GM12891 (cell line): ENCODE data around the gene DDN.

Source experiments
- POLR2AphosphoS5 ChIP-seq: IDR thresholded peaks from 2 replicates; pipeline ENCODE4 v1.6.1; 2011; ENCODE audit warnings: low read depth, low read length, control low read depth
- POU2F2 ChIP-seq: IDR thresholded peaks from 2 replicates; pipeline ENCODE4 v1.6.1; 2011; ENCODE audit warnings: low read depth, mild to moderate bottlenecking, control low read depth, low read length, moderate library complexity
- SPI1 ChIP-seq: IDR thresholded peaks from 2 replicates; pipeline ENCODE4 v1.6.1; 2011; ENCODE audit warnings: low read depth, low read length, control low read depth

DNA sequence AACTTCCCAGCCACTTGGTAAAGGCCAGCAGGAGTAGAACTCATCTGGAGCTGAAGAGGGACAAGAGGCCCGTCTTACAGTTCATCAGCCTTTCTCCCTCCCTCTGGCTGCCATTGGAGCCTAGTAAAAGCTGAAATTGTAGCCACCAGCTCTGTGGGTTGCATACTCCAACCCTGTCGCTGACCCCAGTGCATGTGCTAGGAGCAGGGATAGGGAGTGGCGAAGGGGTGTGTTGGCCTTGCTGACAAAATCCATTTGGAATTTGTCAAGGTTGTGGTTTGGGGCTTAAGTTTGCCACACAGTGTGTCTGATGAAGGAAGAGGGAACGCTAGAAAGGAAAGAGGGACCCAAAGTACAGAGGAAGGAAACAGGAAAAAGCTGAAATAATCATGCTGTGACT is 37.8 kb downstream of the DDN start:
- TF ChIP-seq POLR2AphosphoS5 (no peak), POU2F2 (no peak), SPI1 (no peak)
